GM12878 (cell line): ENCODE measurements around the gene MAB21L3. TPM values are rescaled to one million over a fixed set of nuclear protein-coding genes. Genes with fewer than 3 reads are reported as not detected.

Source experiments
- ATAC-seq: fragments of 200-7000 bp; cut with Tn5 transposase; 3 replicates; pipeline ENCODE4 v1.9.1; 2020; ENCODE audit warnings: mild to moderate bottlenecking, moderate library complexity
- BruUV-seq: library from RNA; stranded (reverse); fragments of 400-500 nt; replicated peaks from 2 replicates; lab custom pipeline; 2021; lab: Mats Ljungman, UMichigan
- CTCF ChIA-PET: fragments of 300-600 bp; sonication (Branson Sonifier 250); formaldehyde crosslinking; extraction: SDS; loops from one replicate; lab custom pipeline; 2021; ENCODE audit warnings: inconsistent platforms; lab: Yijun Ruan, JAX
- POLR2A ChIA-PET: fragments of 350-600 bp; formaldehyde crosslinking; extraction: SDS; loops from one replicate; lab custom pipeline; 2021; ENCODE audit warnings: inconsistent platforms; lab: Charles Lee
- RAD21 ChIA-PET: fragments of 300-600 bp; sonication (Branson Sonifier 250); formaldehyde crosslinking; loops from one replicate; lab custom pipeline; 2023; ENCODE audit warnings: antibody characterized with exemption; ENCODE audit not compliant: unreplicated experiment; lab: Charles Lee
- SMC1A ChIA-PET: fragments of 300-600 bp; sonication (Branson Sonifier 250); formaldehyde crosslinking; loops from one replicate; lab custom pipeline; 2023; ENCODE audit not compliant: unreplicated experiment, uncharacterized antibody; lab: Charles Lee
- DNase-seq: peaks from one replicate; pipeline ENCODE4 v3.0.0-alpha.2; 2011; ENCODE audit warnings: low read depth, low spot score
- FAIRE-seq: peaks from 3 replicates; lab custom pipeline; 2011; peaks lifted over from hg19 to GRCh38; lab: Jason Lieb, UNC
- H2AFZ ChIP-seq: 2 replicates; pipeline ENCODE4 v1.6.0; 2011; ENCODE audit warnings: low read depth, low read length, control low read depth; ENCODE audit not compliant: control insufficient read depth
- H3K27ac ChIP-seq: 2 replicates; pipeline ENCODE4 v1.5.1; 2011; ENCODE audit warnings: control low read depth; ENCODE audit not compliant: control insufficient read depth, insufficient read depth
- H3K27me3 ChIP-seq, 2 experiments: replicated peaks in 1 of 2; 2 replicates each; pipeline versions ENCODE4 v1.6.0 to v1.6.1; 2011; ENCODE audit warnings: low read length in 1 of 2; ENCODE audit not compliant: control insufficient read depth in 2 of 2, insufficient read depth in 2 of 2
- H3K36me3 ChIP-seq, 2 experiments: 2 replicates each; pipeline ENCODE4 v1.5.1; 2011; ENCODE audit warnings: low read length in 1 of 2; ENCODE audit not compliant: control insufficient read depth in 2 of 2, insufficient read depth in 2 of 2
- H3K4me1 ChIP-seq: 2 replicates; pipeline ENCODE4 v1.6.1; 2011; ENCODE audit warnings: mild to moderate bottlenecking, low read length, moderate library complexity, mixed read lengths; ENCODE audit not compliant: control insufficient read depth, insufficient read depth
- H3K4me2 ChIP-seq: 2 replicates; pipeline ENCODE4 v1.6.0; 2011; ENCODE audit warnings: control low read depth; ENCODE audit not compliant: control insufficient read depth, insufficient read depth
- H3K4me3 ChIP-seq: fragments of 200-600 bp; sonication (generic); 2 replicates; pipeline ENCODE4 v1.5.1; 2016
- H3K79me2 ChIP-seq: 2 replicates; pipeline ENCODE4 v1.6.0; 2011; ENCODE audit warnings: low read length; ENCODE audit not compliant: control insufficient read depth, insufficient read depth
- H3K9ac ChIP-seq: 2 replicates; pipeline ENCODE4 v1.8.0; 2011; ENCODE audit warnings: low read length, control low read depth, mixed read lengths; ENCODE audit not compliant: control insufficient read depth, insufficient read depth
- H3K9me3 ChIP-seq: replicated peaks from 3 replicates; pipeline ENCODE4 v1.5.1; 2011; ENCODE audit warnings: mild to moderate bottlenecking, low read length; ENCODE audit not compliant: control insufficient read depth, insufficient read depth
- H4K20me1 ChIP-seq: 2 replicates; pipeline ENCODE4 v1.6.0; 2011; ENCODE audit not compliant: control insufficient read depth, insufficient read depth
- CEBPB ChIP-seq, 2 experiments: fragments of 150-350 bp in 1 of 2; IDR thresholded peaks; 2 replicates each; pipeline ENCODE4 v1.6.1; 2012 to 2014; ENCODE audit warnings: low read depth in 2 of 2, low read length in 2 of 2, borderline replicate concordance in 1 of 2, inconsistent platforms in 1 of 2
- CUX1 ChIP-seq: IDR thresholded peaks from 2 replicates; pipeline ENCODE4 v1.6.1; 2012; ENCODE audit warnings: improper control_type of control experiment, low read depth, low read length; ENCODE audit not compliant: insufficient replicate concordance
- EZH2 ChIP-seq: IDR thresholded peaks from 2 replicates; pipeline ENCODE4 v1.6.1; 2012; ENCODE audit warnings: low read depth, mild to moderate bottlenecking, control low read depth, inconsistent platforms, low read length, borderline replicate concordance; ENCODE audit not compliant: control insufficient read depth
- NR2C2 ChIP-seq: IDR thresholded peaks from 2 replicates; pipeline ENCODE4 v1.6.1; 2011; ENCODE audit warnings: borderline replicate concordance, low read depth; ENCODE audit not compliant: control insufficient read depth, insufficient read length
- SMC3 ChIP-seq: IDR thresholded peaks from 2 replicates; pipeline ENCODE4 v1.6.1; 2011; ENCODE audit warnings: low read length, improper control_type of control experiment, borderline replicate concordance
- SUPT20H ChIP-seq: IDR thresholded peaks from 2 replicates; pipeline ENCODE4 v1.6.1; 2011; ENCODE audit warnings: low read depth, mild to moderate bottlenecking, low read length, moderate library complexity, borderline replicate concordance; ENCODE audit not compliant: control insufficient read depth
- ZBED1 ChIP-seq: IDR thresholded peaks from 2 replicates; pipeline ENCODE4 v1.6.1; 2016; ENCODE audit warnings: borderline replicate concordance
- ZNF592 ChIP-seq: fragments of 450-650 bp; IDR thresholded peaks from 2 replicates; pipeline ENCODE4 v1.6.1; 2017; ENCODE audit warnings: mild to moderate bottlenecking, moderate library complexity
- ZNF687 ChIP-seq: fragments of 450-650 bp; IDR thresholded peaks from 2 replicates; pipeline ENCODE4 v1.6.1; 2017; ENCODE audit warnings: mild to moderate bottlenecking, moderate library complexity
- WGBS: methylation state at CpG from one replicate; pipeline ENCODE4 v1.1.6; 2016; ENCODE audit warnings: low lambda C conversion rate; ENCODE audit not compliant: insufficient replicate concordance, insufficient coverage; ENCODE audit errors: missing lambda C conversion rate; 5-methylcytosine and 5-hydroxymethylcytosine counted together
- in situ Hi-C: fragments of 300-500 bp; cut with MboI; formaldehyde crosslinking; loops from 9 replicates; pipeline ENCODE4 v1.14.3; 2018; ENCODE audit warnings: mixed read lengths
- intact Hi-C: fragments of 100-400 bp; cut with micrococcal nuclease; formaldehyde crosslinking; loops from one replicate; pipeline ENCODE4 v1.14.2; 2022; ENCODE audit not compliant: unreplicated experiment
- polyA plus RNA-seq, 11 experiments: library from polyadenylated mRNA; depleted of rRNA in 4 of 11; unstranded in 6 of 11; stranded (reverse) in 5 of 11; fragments of >200 nt; fragmentation: Nextera tagmentation in 4 of 11; fragmentation: Illumina TruSeq in 1 of 11; extraction: Ambion mirVana in 4 of 11; extraction: Trizol in 1 of 11; gene quantifications; 1 replicate in 1 of 11; 2 replicates in 10 of 11; pipeline versions ENCODE4 v1.2.1 to v1.2.3, GENCODE V29; 2011 to 2016; ENCODE audit warnings: inconsistent platforms in 2 of 11, missing spikeins in 2 of 11, low read depth in 1 of 11
- total RNA-seq, 4 experiments: library from RNA; depleted of rRNA in 3 of 4; stranded (reverse); fragments of >200 nt in 3 of 4; fragmentation: Illumina TruSeq in 1 of 4; extraction: Trizol in 1 of 4; gene quantifications; 2 replicates each; pipeline versions ENCODE4 v1.2.1 to v1.2.3, GENCODE V29; 2013 to 2021

The MAB21L3 gene
- total and polyA plus RNA-seq, 10 of the 15 experiments (the other 5 are each of a cell fraction or from before 2014, with no cell fraction given) = 0.18 to 18.6 (median 1.3) TPM

GRCh38 chr1:116159177-116159576 lies 48.0 kb downstream of the MAB21L3 start:
- Histone ChIP-seq H3K4me3 (no peak overlapping the region), H3K36me3 (no peaks in the 10 kb centered on the region), H3K9me3 (no peaks in the 10 kb centered on the region), H2AFZ (no peak overlapping the region), H3K27me3 (no peaks in the 10 kb centered on the region; a peak in 2 of 4 replicates), H3K4me1 (no peaks in the 10 kb centered on the region), H3K79me2 (no peaks in the 10 kb centered on the region), H3K9ac (no peak overlapping the region), H4K20me1 (no peaks in the 10 kb centered on the region), H3K4me2 (no peak overlapping the region), H3K27ac (no peak overlapping the region)
- RAD21 ChIA-PET = interaction anchor here (0.8 kb wide), 1 partner anchor 326 kb away, joined by 4 read pairs; no protein-coding TSS in a partner anchor
- 35% methylated on average over 1 of the region's 1 CpG for WGBS
- POLR2A ChIA-PET = no interaction called here
- no peak for DNase-seq
- in situ Hi-C loops = no loop called here
- CTCF ChIA-PET = interaction anchor here (1.2 to 3.9 kb wide), 3 partner anchors 9 to 340 kb away, joined by 4 to 18 read pairs (median 6); no protein-coding TSS in a partner anchor
- SMC1A ChIA-PET = interaction anchor here (0.9 to 2.0 kb wide), 3 partner anchors 20 to 326 kb away, joined by 3 to 8 read pairs (median 4); no protein-coding TSS in a partner anchor
- no TSS peak for BruUV-seq
- intact Hi-C loops = no loop called here
- FAIRE-seq = no peak
- no peak for ATAC-seq
- TF ChIP-seq ZNF687 (no peak), ZNF592 (no peak), EZH2 (no peak), CEBPB (IDR thresholded peaks at IDR 0.05; ENCODE audit: borderline replicate concordance in 1 of 2, low read depth in 2 of 2, low read length in 2 of 2) (no peak), SUPT20H (no peak), ZBED1 (no peak), CUX1 (no peak), NR2C2 (no peak), SMC3 (no peak)
